GM21717 (cell line): ENCODE data around the gene AKAP13.

Experiments
- ATAC-seq: cut with Tn5 transposase; IDR thresholded peaks from one replicate; pipeline ENCODE4 v1.9.1; 2021; ENCODE audit warnings: mild to moderate bottlenecking, moderate library complexity; ENCODE audit not compliant: unreplicated experiment

Gene AKAP13

DNA sequence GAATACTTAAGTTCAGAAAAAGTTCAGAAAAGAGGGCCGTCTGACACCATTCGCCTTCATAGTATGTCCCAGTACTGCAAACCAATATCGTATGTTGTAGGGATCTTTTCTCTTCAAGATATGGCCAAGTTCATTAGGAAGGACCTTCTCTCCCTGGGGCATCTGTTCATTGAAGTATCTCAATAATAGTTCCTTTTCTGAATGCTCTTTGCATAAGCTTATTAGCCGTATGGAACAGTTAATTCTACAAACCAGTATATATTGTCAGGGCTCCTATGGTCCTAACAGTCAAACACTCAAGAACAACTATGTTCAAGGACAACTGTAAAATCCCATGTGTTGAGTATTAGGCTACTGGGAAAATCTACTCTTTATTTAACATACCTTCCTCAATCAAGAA, 211.2 kb downstream of the AKAP13 start:
- no peak for ATAC-seq

DNA sequence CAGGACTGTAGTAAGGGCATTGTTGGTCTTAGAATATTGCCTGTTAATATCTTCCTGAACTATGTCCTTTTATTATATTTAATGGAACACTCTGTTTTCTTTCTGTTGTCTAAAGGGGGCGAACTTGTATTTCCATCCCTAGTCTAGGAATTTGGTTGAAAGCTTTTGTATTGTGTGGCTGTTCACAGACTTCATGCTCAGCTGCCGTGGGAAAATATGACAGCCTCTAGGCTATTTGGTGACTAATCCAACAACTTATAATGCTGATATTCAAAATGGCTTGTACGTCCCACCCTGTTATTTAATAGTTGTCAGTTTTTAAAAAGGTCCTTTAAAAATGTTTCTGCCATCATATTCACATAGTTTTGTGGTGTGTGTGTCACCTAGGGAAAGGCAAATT, 211.7 kb downstream of the AKAP13 start:
- ATAC-seq, result no peak

DNA sequence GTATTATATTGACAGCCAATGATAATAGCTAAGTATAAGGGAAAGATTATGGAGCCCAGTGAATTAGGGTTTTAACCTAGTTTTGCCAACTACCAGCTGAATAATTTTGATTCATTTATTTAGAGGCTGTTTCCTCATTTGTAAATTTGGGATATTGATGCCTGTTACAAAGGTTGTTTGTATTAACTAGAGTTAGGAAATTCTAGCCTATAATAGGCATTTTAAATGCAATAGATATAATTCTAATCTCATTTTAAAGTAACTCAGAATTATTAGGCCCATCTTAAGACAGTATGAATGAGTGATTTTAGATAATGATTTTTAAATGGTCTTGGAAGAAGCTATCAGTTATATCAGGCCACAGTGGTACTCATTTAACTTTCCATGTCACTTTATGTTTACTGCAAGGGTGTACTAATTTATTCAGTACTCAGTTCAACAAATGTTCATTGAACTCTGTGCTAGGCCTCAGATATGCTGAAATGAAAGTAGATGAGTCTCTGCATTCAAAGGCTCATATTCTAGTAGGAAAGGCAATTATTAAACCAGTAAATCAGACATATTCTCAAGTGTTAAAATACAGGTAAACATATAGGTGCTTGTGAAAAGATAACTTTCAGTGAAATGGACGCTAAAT, 213.5 kb downstream of the AKAP13 start:
- no peak for ATAC-seq

GRCh38 chr15:85595804-85596536, 215.6 kb downstream of the AKAP13 start:
- ATAC-seq, result no peak

- ATAC-seq, result no peak
These were observed 216.9 kb downstream of the AKAP13 start for GRCh38 chr15:85597155-85597815.

- ATAC-seq, result no peak
These were observed 217.8 kb downstream of the AKAP13 start for GRCh38 chr15:85598219-85598618.

- ATAC-seq, result no peak
These were observed 218.5 kb downstream of the AKAP13 start for GRCh38 chr15:85598718-85599398.

GRCh38 chr15:85600001-85600400, 219.6 kb downstream of the AKAP13 start:
- no peak for ATAC-seq

DNA sequence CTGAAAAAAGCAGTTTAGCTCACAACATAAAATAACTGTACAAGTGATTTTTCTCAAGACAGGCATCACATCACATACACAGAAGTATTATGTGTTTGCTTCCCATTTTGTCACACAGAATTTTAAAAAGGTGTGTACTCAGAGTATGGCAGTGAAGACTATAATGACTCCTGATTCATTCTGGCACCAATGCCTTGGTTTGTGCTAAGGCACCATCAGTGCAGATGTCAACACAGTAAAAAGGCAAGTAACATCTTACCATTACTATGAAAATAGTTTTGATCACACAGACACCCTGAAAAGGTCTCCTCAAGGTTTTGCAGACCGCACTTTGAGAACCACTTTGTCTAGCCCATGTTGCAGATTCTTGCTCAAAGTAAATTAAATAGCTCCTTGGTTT, 222.8 kb downstream of the AKAP13 start:
- no peak for ATAC-seq

DNA sequence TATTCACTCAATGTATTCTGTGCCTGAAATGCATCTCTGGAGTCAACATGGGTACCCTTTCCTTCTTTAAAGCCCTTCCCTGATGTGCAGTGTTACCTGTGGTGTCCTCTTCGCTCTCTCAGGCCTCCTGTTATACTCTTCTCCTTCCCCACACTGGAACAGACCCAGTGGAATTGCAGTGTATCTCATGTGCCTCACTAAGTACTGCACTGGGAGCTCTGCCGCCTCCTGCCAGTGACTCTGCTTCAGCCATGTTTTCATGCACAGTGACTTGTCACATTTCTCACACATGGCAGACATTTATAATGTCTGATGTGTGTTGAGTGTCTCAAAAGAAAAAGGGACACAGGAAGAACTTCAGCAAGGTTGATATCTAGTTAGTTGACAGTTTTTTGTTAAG, 223.3 kb downstream of the AKAP13 start:
- no peak for ATAC-seq

GRCh38 chr15:85604194-85604593, 223.8 kb downstream of the AKAP13 start:
- ATAC-seq, result no peak

DNA sequence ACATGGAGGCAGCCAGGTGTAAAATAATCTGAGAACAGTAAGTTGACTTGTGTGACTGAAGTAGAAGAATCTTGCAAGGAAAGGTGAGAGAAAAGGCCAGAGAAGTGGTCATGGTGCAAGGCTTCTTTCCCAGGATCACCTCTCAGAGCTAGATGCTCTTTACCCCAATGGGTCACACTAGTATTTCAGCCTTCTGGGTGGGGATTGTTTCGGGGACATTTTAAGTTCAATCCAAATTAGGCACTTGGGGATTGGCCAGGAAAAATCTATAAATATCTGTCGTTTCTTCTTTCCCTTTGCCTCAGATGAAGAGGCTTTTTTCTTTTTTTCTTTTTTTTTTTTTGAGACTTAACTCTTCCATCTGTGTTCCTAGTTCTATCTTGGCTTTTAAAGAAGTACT, 226.3 kb downstream of the AKAP13 start:
- ATAC-seq, result no peak

DNA sequence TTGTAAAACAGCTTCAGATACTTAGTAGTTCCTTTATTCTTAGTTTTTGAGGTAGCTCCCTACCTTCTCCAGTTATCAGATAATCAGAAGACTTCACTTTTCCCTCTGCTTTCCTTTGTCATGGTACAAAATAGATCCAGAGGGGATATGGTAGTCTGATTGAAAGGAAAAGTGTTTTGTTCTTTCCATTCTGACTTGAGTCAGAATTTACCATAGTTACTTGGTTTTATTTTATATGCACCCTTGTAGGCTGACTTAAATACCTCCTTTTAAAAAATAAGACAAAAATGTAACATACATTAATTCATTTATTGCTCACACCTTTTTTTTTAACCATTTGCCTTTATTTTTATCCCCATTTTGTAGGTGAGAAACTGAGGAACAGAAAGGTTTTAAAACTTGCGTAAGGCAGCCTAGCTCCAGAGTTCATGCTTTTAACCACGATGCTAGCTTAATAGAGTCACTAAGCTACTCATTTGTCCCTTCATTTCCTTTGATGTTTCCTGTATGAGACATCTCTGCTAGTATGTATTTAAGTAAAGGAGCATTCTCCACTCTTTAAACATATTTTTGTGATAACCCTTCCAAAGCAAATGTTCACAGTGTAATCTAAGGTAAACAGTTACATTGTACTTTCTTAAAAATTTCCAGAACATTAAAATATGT, 226.9 kb downstream of the AKAP13 start:
- ATAC-seq, result no peak

DNA sequence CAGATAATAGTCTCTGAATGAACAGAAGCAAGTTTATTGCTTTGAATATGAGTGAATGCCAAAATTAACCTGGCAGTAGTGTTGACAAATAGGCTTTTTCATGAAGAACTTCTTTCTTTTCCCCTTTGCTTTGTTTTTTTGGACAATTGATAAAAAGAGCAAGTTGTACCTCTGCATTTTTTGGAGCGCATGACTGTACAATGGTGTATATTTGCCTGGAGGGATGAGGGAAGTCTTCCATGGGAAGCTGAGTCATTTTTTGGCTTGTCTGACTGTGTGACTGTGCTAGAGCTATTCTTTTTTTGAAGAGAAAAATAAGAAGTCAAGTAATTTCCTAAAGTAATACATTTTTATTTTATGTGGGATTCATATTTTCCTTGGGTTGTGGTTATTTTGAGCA, 227.4 kb downstream of the AKAP13 start:
- no peak for ATAC-seq

DNA sequence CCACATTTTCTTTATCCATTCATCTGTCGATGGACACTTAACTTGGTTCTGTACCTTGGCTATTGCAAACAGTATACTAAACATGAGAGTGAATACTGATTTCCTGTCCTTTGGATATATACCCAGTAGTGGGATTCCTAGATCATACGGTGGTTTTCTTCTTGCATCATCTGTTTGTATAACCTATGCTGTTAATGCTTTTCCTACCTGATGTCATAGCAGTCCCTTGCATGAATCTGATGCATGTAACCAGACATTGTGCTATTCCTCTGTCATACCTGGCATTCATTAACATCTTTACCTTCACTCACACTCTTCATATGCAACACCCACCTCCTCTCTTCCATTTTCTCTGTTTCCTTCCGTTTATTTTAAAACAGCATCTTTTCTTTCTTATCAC, 229.1 kb downstream of the AKAP13 start:
- ATAC-seq, result no peak

DNA sequence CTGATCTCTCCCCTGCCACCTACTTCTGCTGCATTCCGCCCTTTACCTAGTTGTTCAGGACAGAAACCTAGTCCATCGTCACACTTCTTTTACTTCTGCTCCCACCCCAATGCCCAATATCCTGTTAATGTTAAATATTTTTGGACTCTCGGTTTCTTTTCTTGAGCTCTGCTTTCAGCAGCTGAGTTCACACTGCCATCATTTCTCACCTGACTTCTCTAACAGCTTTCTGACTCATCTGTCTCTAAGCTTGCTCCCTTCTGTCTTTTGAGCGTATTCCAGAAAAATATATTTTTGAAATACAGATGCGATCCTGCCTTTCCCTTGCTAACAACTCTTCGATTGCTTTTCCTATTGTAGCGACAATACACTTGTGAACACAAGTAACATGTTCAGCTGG, 231.0 kb downstream of the AKAP13 start:
- no peak for ATAC-seq

GRCh38 chr15:85614059-85614458, 233.7 kb downstream of the AKAP13 start:
- no peak for ATAC-seq

GRCh38 chr15:85615930-85616329, 235.5 kb downstream of the AKAP13 start:
- ATAC-seq, result peak; percentile 62

DNA sequence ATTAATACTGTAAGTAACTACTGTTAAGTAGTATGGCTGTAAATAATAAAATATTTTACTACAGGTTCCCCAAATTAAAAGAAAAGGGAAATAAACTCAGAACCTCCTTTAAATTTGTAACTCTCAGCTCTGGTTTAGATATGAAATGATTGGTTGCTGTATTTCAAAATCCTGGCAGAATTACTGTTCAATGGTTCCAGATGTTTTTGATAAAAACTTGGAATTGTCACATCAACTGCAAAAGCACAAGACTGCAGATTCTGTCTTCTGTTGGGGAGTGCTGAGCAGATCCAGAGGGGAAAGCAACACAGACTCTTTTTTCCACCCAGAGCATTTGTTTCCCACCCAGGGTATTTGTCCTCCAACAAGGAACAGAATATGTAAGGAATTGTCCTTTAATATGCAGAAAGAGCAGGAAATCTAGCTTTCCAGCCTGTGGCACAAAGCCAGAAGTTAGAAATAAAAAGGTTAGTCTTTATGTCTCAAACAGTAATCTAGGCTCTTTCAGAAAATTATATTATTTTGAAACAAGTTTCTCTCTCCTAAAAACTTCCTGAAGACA, 236.2 kb downstream of the AKAP13 start:
- ATAC-seq, result no peak

- ATAC-seq, result no peak
These were observed 237.8 kb downstream of the AKAP13 start for GRCh38 chr15:85618228-85618505.

DNA sequence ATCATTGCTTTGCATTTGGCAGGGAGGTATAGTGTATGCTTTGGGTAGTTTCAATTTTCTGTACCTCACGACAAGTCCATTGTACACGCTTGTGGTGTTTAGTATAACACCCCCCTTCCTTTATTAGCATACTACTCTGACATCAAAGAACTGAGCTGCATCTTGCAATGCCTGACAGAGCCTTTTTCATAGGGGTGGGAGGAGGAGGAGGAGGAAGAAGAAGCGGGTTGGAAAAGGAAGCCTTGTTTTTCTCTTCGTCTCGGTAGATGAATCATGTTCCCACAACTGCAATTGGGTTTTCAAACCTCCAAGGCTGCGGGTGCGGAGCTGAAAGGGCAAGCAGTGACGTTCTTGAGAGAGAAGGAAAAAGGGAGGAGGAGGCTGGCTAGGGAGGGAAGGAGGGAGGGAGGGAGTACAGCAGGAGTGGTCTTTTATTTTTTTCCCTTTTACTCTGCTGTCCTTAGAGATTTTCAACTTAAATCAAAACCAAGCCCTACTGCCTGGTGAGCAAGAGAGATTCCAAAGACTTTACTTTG, 238.6 kb downstream of the AKAP13 start:
- ATAC-seq, result no peak
